Urinary bladder (tissue), 4 donors: Measurements from ENCODE around the gene COL1A1. TPM values are rescaled to one million over a fixed set of nuclear protein-coding genes. Genes with fewer than 3 reads are reported as not detected.
A peak's percentile ranks its signal among the peaks of the same experiment; 100 is the strongest.

Experiments used
- DNase-seq: peaks from one replicate; pipeline ENCODE4 v3.0.0-alpha.2; 2015; ENCODE audit errors: extremely low spot score
- H3K27ac ChIP-seq: one replicate; pipeline ENCODE4 v1.5.1; 2013; ENCODE audit warnings: low read depth, mild to moderate bottlenecking, moderate library complexity
- H3K36me3 ChIP-seq: one replicate; pipeline ENCODE4 v1.6.1; 2013; ENCODE audit warnings: mild to moderate bottlenecking, moderate library complexity; ENCODE audit not compliant: insufficient read depth
- H3K4me1 ChIP-seq: one replicate; pipeline ENCODE4 v1.6.1; 2013; ENCODE audit warnings: mild to moderate bottlenecking, moderate library complexity; ENCODE audit not compliant: insufficient read depth
- H3K4me3 ChIP-seq: one replicate; pipeline ENCODE4 v1.5.1; 2013; ENCODE audit warnings: low read depth, low read length
- WGBS: extraction: QIAGEN DNeasy Blood & Tissue Kit; methylation state at CpG from one replicate; pipeline ENCODE4 v1.1.7; 2013; 5-methylcytosine and 5-hydroxymethylcytosine counted together
- polyA plus RNA-seq: library from polyadenylated mRNA; stranded (reverse); fragments of 200-250 nt; gene quantifications from one replicate; pipeline ENCODE4 v1.2.3, GENCODE V29; 2013
- total RNA-seq: library from RNA; depleted of rRNA; stranded (reverse); fragments of >200 nt; gene quantifications from one replicate; pipeline ENCODE4 v1.2.3, GENCODE V29; 2014
- donor health status: healthy with polysubstance abuse.
- donor health status: healthy.

COL1A1 gene
- 5,262 TPM for total RNA-seq
- 802 TPM for polyA plus RNA-seq

GRCh38 chr17:50201276-50201854 is at the start of gene COL1A1:
TSS of gene COL1A1 (minus strand) at chr17:50201631. CDS start at chr17:50201513, 118 bp downstream.
- no peaks in the 10 kb centered on the region for H3K4me1 ChIP-seq
- H3K4me3 ChIP-seq: peak within 1 kb of the TSS; percentile 38
- DNase-seq: peak; percentile 77
- 2% methylated on average over 34 of the region's 34 CpGs for WGBS
- H3K36me3 ChIP-seq: peaks cover 2% of the 10 kb centered on the region
- H3K27ac ChIP-seq: peak within 1 kb of the TSS; percentile 92

GRCh38 chr17:50248255-50248654 is 46.8 kb upstream of the COL1A1 start:
- Histone ChIP-seq H3K4me3 (no peak overlapping the region), H3K36me3 (no peaks in the 10 kb centered on the region), H3K27ac (no peak overlapping the region), H3K4me1 (no peaks in the 10 kb centered on the region)
- 97% methylated on average over 2 of the region's 2 CpGs for WGBS
- no peak for DNase-seq

GRCh38 chr17:50244771-50245170 is 43.3 kb upstream of the COL1A1 start:
- WGBS: 91% methylated on average over 6 of the region's 6 CpGs
- H3K4me3 ChIP-seq: no peak overlapping the region
- H3K27ac ChIP-seq: no peak overlapping the region
- no peaks in the 10 kb centered on the region for H3K36me3 ChIP-seq
- no peaks in the 10 kb centered on the region for H3K4me1 ChIP-seq
- no peak for DNase-seq

- no peak overlapping the region for H3K27ac ChIP-seq
- 92% methylated on average over 5 of the region's 5 CpGs for whole genome bisulfite sequencing
- H3K4me1 ChIP-seq: no peaks in the 10 kb centered on the region
- no peak for DNase-seq
- no peak overlapping the region for H3K4me3 ChIP-seq
- H3K36me3 ChIP-seq: no peaks in the 10 kb centered on the region
Observed at GRCh38 chr17:50241431-50241830, 40.0 kb upstream of the COL1A1 start.

- WGBS: 90% methylated on average over 1 of the region's 1 CpG
- no peaks in the 10 kb centered on the region for H3K4me1 ChIP-seq
- no peak for DNase-seq
- H3K27ac ChIP-seq: no peak overlapping the region
- no peak overlapping the region for H3K4me3 ChIP-seq
- no peaks in the 10 kb centered on the region for H3K36me3 ChIP-seq
Observed at GRCh38 chr17:50240851-50241250, 39.4 kb upstream of the COL1A1 start.

- H3K36me3 ChIP-seq: no peaks in the 10 kb centered on the region
- no peaks in the 10 kb centered on the region for H3K4me1 ChIP-seq
- no peak overlapping the region for H3K27ac ChIP-seq
- no peak for DNase-seq
- WGBS: 40% methylated on average over 4 of the region's 4 CpGs
- H3K4me3 ChIP-seq: no peak overlapping the region
Observed at GRCh38 chr17:50239937-50240336, 38.5 kb upstream of the COL1A1 start.

- H3K27ac ChIP-seq: no peak overlapping the region
- no peak overlapping the region for H3K4me3 ChIP-seq
- H3K36me3 ChIP-seq: no peaks in the 10 kb centered on the region
- WGBS: 37% methylated on average over 9 of the region's 9 CpGs
- DNase-seq: no peak
- H3K4me1 ChIP-seq: no peaks in the 10 kb centered on the region
Observed at GRCh38 chr17:50238601-50239280, 37.3 kb upstream of the COL1A1 start.

GRCh38 chr17:50237901-50238300 is 36.5 kb upstream of the COL1A1 start:
- DNase-seq: no peak
- Histone ChIP-seq H3K27ac (no peak overlapping the region), H3K4me3 (no peak overlapping the region), H3K4me1 (no peaks in the 10 kb centered on the region), H3K36me3 (no peaks in the 10 kb centered on the region)
- 37% methylated on average over 2 of the region's 2 CpGs for WGBS

- Histone ChIP-seq H3K4me1 (no peaks in the 10 kb centered on the region), H3K36me3 (no peaks in the 10 kb centered on the region), H3K4me3 (no peak overlapping the region), H3K27ac (no peak overlapping the region)
- DNase-seq: no peak
Observed at GRCh38 chr17:50234581-50234980, 33.1 kb upstream of the COL1A1 start.

GRCh38 chr17:50225701-50226240 is 24.3 kb upstream of the COL1A1 start:
- Histone ChIP-seq H3K36me3 (no peaks in the 10 kb centered on the region), H3K4me1 (no peaks in the 10 kb centered on the region), H3K27ac (no peak overlapping the region), H3K4me3 (no peak overlapping the region)
- no peak for DNase-seq
- 79% methylated on average over 3 of the region's 3 CpGs for WGBS

- Histone ChIP-seq H3K4me3 (no peak overlapping the region), H3K27ac (no peak overlapping the region), H3K4me1 (no peaks in the 10 kb centered on the region), H3K36me3 (no peaks in the 10 kb centered on the region)
- DNase-seq: no peak
- 73% methylated on average over 6 of the region's 6 CpGs for WGBS
Observed at GRCh38 chr17:50222922-50223321, 21.5 kb upstream of the COL1A1 start.

GRCh38 chr17:50221864-50222545 is 20.6 kb upstream of the COL1A1 start:
- H3K4me3 ChIP-seq: no peak overlapping the region
- no peak for DNase-seq
- no peaks in the 10 kb centered on the region for H3K36me3 ChIP-seq
- WGBS: 72% methylated on average over 8 of the region's 8 CpGs
- H3K27ac ChIP-seq: no peak overlapping the region
- H3K4me1 ChIP-seq: peaks cover 1% of the 10 kb centered on the region

GRCh38 chr17:50221266-50221863 is 19.9 kb upstream of the COL1A1 start:
- H3K36me3 ChIP-seq: no peaks in the 10 kb centered on the region
- WGBS: 77% methylated on average over 9 of the region's 9 CpGs
- no peak overlapping the region for H3K4me3 ChIP-seq
- no peak for DNase-seq
- H3K27ac ChIP-seq: no peak overlapping the region
- peaks cover 1% of the 10 kb centered on the region for H3K4me1 ChIP-seq
